Stimulated activated CD4-positive, alpha-beta T cell treated with anti-CD3 and anti-CD28 coated beads, Interleukin-4, amount 100 ng/mL, for 48 hours (primary cell): ENCODE measurements around the gene LIF.

ENCODE experiments used
- DNase-seq, 2 donors: peaks; one replicate each; pipeline ENCODE4 v3.0.0-alpha.2; 2020; ENCODE audit warnings: low read depth in 2 of 2

Gene LIF

DNA sequence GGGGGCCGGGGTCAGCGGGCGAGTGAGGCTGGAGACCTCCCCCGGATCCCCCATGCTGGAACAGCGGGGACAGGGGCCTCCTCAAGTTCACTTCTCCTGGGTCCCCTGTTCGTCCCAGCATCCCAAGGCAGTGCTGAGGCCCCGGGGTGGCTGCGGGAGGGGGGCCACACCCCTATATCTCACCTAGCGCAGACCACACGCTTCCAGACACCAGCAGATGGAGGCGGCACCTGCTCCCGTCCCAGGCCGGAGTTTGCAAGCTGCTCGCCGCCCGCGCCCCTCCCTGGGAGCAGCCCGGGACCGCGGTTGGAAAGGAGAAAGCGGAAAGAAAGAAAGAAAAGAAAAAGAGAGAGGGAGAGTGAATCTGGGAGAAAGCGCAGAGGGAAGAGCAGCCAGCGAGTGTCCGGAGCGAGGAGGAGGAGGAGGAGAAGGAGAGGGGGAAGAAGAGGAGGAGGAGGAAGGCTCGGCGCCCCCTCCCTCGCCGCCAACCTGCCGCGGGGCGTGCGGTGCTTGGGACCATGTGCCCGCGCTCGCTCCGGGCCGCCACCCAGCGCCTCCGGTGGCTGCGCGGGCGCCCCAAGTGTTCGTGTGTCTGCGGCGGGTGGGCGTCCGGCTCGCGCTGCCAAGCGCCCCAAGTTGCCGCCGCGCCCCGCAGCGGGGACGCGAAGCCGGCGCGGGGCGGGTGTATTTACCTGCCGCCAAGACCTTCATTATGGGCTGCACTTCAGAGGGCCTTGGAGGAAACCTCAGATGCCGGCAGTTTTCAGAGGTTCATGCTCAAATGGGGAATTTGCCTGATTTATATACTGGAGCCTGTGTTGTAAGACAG, at the start of gene LIF:
TSS of gene LIF (minus strand) at position 775 of the 829 bp plus-strand sequence. CDS start at position 711, 64 bp downstream.
- peak; percentile 48 to 53 for DNase-seq

DNA sequence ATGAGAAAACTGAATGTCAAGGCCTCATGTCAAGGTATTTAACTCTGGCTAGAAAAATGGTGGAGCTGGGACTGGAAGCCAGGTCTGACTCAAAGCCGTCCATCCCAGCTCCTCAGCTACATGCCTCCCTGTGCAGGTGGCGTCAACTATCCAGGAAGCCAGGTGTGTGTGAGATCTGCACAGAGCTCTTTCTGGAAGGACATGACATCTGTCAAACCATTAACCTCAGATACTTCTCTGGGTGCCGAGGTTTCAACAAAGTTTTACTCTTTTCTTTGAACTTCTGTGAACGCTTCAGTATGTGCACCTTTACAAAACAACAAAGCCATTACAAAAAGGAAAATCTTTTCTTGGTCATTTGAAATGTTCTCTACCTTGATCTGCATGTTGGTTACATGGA, 49.8 kb upstream of the LIF start:
- no peak for DNase-seq

DNA sequence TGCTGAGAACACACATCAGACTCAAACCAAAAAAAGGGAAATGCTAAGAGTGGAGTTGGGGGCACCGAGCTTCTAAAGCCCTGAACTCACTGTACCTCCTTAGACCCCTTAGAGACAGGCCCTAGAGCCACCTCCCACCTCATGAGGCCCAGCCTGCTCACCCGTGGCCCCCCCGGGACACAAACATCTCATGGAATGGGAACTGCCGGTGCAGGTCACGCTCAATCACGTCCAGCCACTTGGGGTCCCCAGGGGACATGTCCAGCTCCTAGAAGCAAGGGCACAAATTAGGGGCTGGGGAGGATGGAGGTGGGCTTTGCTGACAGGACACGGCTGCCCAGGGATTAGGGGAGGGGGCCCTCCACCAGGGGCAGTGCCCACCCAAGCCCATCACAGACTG, 49.0 kb upstream of the LIF start:
- no peak for DNase-seq

DNA sequence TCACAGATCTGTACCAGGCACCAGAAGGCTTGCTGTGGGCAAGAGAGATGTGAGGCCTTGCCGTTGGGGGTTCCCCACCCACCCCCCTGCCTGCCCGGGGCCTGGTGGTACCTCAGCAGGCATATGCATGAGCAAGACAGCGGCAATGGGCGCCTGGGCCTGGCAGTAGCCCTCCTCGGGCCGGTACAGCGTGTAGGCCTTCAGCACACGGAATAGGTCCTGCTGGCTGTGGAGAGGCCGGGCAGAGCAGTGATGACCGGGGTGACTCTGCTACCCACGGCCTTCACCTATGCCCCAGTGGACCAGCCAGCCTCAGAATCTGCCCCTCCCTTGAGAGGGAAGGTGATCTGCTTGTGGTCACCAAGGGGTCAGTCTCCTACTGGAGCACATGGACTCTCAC, 48.3 kb upstream of the LIF start:
- no peak for DNase-seq

DNA sequence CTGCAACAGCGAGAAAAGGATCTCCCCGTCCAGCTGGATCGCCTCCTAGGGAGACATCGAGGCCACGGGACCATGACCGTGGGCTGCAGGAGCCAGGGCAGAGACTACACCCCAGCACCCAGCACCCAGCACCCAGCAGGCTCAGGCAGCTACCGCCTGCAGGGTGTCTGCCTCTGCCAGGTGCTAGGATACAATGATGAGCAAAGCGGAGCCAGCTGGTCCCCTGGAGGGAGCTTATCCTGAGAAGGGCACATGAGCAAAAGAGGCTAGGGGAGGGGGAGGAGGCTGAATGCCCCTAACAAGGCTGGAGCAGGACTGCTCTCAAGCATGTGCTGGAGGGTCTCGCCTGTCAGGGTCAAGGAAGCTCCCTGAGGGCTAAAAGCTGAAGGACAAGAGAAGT, 47.5 kb upstream of the LIF start:
- no peak for DNase-seq

DNA sequence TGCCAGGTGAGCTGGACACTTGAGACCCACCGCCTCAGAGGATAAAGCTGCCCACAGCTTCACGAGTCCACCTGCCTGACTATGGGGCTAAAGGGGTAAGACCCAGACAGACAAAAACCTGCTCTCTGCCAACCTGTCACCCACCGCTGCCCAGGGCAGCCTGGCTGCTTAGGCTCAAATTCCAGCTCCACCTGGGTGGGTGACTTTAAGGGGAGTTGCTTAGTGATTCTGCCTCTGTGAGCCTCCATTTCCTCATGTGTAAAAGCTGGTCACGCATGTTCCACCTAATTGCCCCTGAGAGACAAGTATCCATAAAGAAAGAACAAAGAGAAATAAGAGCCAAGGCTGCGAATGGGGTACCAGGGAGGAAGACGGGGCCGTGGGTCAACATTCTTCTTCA, 46.5 kb upstream of the LIF start:
- DNase-seq = no peak

DNA sequence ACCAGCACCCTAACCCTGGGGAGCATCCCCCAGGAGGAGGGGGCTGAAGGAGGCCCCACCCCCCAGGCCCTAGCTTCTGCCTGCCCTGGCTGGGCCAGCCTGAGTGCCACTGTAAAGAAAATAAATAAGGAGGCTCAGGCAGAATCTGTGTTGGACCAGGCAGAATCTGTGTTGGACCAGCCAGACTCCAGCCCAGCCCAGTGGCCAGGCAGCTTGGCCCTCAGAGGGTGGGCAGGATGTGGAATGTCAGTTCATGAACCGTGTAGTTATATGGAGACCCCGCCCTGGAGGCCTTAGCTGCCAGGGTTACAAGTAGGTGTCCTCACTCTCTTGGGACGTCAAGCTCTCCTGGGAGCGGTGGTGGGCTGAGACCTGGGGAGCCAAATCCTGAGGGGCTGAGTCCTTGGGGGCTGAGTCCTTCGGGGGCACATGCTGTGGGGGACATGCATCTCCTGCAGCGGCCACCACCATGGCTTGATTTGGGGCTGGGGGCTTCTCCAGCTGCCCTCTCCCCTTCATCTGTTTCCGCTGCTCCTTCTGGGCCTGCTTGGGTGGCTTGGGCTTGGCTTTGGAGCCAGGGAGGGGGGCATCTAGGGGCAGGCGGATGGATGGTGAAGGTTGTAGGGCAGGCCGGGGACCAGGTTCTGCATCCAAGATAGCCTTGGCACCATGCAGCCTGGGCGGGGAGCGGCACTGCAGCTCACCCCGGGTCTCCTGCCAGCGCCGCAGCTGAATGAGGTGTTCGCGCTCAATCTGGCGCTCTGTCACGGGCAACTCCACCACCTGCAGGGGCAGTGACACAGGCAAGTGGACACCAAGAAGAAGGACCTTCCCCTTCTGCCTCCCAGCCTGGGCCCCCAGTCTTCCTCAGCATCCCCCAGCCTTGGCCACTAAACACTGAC, 45.8 kb upstream of the LIF start:
- no peak for DNase-seq

DNA sequence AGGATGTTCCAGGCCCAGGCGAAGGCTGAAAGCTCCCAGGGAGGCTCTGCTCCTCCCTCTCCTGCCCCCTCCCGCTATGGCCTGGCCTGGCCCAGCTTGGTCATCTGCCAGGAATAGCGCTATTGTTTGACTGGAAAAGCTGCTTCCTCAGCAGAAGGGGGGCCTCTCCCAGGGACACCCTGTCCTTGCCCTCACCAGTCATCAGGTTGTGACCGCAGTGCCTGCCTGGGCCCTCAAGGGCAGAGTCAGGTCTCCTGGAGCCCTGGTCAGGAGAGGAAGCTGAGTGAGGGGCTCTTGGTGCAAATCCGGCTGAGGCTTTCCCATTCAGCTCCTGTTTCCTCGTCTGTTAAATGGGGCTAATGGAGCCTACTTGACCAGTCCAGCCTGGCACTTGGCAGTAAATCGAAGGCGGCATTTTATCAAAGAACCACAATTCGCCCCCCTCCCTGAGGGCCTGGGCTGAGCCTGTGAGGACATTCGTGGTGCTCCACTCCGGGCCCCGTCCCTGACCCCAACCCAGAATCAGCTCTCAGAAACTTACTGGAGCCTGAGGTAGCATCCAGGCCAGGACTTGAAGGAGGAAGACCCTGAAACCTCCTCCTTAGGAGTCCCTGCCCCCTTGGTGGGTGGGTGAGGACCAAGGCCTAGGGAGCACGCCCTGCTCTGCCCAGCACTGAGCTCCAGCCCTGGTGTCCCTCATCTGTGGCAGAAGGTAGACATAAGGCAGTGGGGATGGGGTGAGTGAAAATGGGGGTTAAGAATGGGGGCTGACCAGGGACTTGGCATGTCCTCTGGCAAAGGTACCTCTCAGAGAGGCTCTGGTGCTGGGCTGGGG, 44.7 kb upstream of the LIF start:
- no peak for DNase-seq

DNA sequence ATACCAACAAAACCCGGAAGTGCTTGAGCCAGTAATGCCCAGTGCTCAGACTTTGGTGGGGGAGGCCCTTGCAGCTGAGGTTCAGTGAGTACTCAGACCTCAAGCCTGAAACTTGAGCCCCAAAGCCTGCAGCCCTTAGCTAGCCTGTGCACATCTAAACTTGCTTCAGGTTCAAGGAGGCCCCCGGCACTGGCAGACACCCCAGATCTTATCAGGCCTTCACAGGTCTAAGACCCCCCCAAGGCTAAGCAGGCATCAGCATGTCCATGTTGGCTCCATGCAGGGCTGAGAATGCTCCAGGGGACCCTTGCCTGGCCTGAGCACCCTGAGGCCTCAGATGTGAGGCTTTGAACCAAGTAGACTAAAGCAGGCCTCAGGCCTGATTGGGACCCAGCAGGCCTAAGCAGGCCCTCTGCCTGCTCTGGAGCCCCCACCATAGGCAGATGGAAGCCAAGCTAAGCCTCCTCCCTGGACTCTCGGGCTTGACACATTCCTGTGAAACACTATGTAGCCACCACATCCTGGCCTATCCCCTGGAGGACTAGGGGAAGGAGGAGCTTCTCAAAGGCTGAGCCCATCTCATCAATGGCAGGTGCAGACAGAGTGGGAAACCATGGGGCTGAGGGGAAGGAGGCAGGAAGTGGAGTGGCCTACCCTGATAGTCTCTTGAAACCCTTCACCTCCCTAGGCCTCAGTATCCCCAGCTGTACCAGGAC, 43.9 kb upstream of the LIF start:
- DNase-seq = no peak

DNA sequence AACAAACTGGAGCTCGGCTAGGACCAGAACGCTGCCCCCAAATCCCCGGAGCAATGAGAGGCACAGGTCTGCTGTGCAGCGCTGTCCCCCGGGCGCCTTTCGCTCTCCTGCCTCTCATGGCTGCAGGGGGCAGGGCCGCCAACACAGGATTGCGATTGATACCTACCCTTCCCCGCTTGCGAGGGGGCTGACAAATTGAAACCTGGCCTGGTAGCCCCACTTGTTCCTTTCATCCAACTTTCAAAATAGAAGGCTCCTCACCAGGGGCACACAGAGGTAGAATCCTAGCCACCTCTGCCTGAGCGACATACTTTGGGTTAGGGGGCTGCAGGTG, 43.4 kb upstream of the LIF start:
- DNase-seq = no peak

DNA sequence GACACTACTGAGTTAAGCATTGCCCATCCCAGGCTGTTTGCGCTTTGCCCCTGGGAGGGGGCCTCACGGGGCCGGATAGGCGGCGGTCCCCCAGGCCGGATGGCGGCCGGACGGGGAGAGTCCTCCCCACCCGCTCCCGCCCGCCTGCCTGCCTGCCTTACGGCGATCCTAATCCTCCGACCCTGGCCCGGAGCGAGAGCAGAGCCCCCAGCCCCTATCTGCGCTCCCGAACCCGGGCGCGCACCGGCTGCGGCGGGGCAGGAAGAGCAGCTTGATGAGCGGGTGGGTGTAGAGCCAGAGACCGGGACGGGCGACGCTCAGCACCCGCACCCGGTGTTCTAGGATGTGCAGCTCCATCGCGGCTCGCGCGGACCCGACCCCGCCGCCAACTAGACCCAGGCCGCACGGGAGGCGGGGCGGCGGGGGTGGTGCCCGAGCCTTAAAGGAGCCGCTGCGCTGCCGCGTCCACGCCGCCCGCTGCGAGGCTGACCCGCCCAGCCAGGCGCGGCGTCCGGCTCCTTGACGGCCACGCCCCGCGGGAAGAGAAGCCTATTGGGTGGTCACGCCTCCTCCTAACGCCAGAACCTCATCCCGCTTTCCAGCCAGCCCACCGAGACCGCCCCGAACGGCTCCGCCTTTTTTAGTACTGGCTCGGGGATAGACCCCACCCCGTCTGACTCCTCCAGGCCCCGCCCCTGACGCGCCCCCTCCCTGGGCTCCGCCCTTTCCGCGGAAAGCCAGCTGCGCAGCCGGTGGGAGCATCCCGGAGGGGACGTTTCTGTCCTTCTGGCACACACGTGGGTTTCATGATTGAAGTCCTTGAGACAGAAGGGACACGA, 42.8 kb upstream of the LIF start, which contains the start of gene CASTOR1:
TSS of gene CASTOR1 (minus strand) at position 365 of the 839 bp plus-strand sequence. CDS start at position 357, 8 bp downstream.
- peak; percentile 86 to 93 for DNase-seq

DNA sequence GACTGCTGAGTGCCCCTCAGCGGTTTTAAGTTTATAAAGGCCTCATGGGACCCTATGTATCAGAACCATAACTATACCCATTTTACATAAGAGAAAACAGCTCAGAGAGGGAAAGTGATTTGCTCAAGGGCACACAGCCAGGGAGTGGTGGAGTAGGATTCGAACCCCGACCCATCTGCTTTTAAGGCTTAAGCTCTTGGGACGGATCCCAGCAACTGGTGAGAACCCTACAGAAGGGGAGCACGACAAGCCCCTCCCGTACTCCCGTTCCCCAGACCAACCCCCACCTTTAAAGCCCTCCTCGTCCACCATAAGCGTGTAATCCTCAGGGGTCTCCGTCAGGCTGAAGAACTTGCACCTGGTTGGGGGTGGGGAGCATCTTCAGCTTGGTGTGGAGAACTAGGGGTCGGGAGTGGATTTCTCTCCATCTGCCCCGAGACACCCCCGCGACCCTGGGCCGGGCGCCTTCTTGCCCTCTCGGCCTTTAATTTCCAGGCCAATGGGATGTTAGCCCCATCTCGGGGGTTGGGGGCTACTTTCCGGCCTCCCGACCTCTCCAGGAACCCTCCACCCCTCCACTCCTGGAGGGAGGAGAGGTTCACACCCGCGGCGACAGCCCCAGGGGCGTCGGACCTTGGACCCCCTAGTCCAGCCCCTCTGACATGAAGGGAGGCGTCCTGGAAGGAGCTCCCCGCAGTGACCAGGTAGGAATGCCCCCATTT, 42.0 kb upstream of the LIF start:
- no peak for DNase-seq

DNA sequence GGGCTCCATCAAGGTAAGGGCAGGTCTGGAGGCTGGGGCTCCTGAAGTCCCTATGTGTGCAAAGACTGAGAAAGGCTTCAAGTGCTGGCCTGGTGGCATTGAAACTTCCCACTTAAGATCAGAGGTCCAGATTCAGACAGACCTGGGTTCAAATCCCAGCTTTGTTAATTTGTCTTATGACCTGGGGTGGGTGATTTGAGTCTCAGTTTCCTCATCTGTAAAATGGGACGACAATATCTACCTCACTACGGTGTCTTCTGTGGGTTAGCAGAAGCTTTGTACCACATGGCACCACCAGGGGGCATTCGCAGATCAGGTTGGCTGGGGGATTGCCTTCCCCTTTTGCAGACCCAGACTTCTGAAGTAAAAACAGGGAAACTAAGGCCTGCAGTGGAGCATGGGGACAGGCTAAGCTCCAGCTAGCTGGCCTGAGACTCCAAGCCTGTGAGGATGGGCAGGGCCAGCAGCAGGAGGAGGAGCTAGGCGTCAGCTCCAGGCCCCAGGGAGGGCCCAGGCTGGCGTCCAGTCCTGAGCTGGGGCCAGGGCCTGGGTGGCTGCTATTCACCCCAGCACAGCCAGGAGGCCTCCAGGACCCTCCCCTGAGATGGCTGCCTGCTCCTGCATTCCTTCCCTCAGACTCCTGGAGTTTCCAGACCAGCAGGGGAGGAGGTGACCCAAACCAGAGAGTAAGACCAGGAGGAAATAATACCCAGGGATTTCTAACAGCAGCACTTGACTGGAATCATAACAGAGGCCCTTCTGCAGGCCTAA, 41.3 kb upstream of the LIF start:
- DNase-seq = peak; percentile 83 to 90

DNA sequence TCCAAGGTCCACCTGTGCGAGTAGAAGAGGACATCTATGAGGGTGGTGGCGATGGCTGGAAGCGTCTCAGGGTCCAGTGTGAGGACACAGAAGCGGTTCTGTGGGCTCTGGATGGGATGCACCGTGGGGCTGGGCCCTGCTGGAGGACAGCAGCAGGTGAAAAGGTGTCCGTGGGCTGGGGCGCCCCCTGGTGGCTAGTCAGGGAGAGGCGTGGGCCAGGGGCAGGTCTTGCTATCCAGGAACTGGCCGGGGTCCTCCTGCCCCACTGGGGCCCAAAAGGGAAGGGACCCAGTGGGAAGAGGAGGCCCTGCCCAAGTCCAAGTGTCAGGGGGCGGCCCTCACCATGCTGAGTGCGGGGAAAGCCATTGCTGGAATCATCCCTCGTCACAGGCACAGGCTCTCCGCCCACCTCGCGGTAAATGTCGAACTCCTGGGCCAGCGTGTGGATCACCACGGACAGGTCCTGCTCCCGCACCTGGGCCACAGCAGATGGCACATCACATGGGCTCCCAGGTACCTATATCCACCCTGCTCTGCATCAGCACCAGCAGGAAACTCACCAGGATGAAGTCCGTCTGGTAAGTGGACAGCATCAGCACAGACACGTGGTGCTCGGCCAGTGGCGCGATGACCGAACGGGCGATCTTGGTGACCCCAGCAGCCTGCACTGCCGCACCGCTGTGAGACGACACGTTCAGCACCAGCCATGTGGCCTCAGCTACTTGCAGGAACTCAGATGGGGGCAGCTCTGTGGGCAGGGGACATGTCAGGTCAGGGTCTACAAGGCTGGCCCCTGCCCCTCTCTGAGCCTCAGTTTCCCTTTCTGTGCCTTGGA, 40.5 kb upstream of the LIF start:
- DNase-seq = peak; percentile 84 to 92

DNA sequence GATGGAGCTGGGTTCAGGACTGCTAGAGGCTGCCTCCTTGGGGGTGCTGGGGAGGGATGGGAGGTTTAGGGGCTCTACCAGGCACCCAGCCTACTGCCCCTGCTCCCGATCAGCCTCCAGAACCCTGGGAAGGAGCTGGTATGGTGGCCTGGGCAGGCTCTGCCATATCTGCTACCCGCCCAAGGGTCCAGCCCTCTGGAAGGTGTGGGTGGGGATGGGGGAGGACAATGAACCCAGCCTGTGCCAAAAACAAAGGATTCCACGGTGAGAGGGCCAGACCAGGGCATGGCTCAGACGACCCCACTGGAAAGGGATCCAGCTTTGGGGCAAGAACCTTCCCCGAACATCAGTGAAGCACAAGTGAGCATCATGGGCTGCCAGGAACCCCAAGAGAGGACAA, 39.8 kb upstream of the LIF start:
- DNase-seq = no peak

DNA sequence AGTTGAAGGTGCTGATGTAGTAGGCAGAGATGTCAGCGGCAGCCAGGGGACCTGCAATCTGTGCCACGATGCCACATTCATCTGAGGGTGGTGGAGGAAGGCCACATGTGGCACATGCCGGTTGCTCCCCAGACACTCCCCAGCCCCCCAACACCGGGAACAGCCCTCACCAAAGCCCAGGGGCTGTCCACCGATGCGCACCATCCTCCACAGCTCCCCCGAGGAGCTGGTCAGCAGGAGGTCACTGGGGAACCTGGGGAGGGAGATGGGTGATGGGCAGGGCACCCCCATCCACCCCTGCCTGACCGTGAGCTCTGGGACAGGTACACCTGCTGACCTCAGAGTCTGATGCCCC, 39.3 kb upstream of the LIF start:
- no peak for DNase-seq

DNA sequence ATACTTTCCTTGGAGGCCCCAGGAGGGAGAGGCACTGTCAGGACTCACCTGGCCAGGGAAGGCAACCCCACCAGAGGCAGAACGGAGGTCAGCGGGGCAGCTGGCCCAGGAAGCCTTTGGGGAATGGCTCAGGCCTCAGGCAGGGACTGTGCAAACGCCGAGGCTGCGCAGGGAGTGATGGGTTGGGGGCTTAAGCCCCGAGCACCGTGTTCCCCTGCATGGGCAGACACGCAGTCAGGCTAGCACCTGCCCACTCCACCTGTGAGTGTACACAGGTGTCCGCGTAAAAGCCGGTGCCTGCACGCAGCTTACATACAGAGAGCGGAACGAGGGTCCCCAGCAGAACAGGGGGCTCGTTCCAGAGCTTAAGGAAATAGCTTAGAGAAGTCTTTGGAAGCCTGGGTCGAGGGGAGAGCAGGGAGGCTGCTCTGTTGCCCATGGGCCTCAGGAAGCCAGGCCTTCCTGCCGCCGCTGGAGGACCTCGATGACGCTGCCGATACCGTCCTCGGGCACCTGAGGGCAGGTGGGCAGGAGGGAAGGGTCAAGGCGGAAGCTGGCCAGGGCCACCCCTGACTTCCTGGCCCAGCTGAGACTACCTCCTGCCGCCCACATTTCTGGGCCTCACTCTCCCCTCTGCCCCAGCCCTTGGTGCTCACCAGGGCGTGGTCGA, 38.8 kb upstream of the LIF start:
- no peak for DNase-seq

DNA sequence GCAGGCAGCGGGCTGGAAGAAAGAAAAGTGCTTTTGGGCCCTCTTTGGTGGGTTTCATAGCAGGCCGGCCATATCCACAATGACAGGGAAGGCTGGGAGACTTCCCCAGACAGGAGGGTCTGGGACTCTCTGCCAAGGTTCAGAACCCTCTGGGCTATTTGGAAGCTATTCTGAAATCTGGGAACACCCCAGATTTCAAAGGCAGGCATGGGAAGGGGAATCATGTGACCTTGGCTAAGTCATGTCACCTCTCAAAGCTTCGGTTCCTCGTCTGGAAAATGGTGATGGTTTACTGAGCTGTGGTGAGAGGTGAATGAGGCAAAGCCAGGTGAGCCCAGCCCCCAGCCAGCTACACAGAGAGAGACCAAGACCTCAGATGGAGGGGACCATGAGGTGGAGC, 38.1 kb upstream of the LIF start:
- no peak for DNase-seq
